Endothelial cell of umbilical vein (primary cell): ENCODE data around the gene CCBE1. TPM values are rescaled to one million over a fixed set of nuclear protein-coding genes. Genes with fewer than 3 reads are reported as not detected.

Experiments used
- BruUV-seq: library from RNA; stranded (reverse); fragments of 400-500 nt; replicated peaks from 2 replicates; lab custom pipeline; 2021; lab: Mats Ljungman, UMichigan
- CTCF ChIA-PET: fragments of 300-600, 350-600 bp; sonication (Branson Sonifier 250); formaldehyde crosslinking; loops from one replicate; lab custom pipeline; 2021; ENCODE audit warnings: antibody characterized with exemption, inconsistent platforms; lab: Charles Lee
- POLR2A ChIA-PET: fragments of 300-600, 350-600 bp; sonication (Branson Sonifier 250); formaldehyde crosslinking; loops from one replicate; lab custom pipeline; 2021; ENCODE audit warnings: antibody characterized with exemption, inconsistent platforms; lab: Charles Lee
- DNase-seq: peaks from one replicate; pipeline ENCODE4 v3.0.0-alpha.2; 2011; ENCODE audit warnings: low read depth, low spot score
- FAIRE-seq: peaks from 2 replicates; lab custom pipeline; 2011; peaks lifted over from hg19 to GRCh38; lab: Jason Lieb, UNC
- H2AFZ ChIP-seq: 2 replicates; pipeline ENCODE4 v1.6.0; 2012; ENCODE audit warnings: low read depth, low read length, control low read depth, inconsistent platforms
- H3K27ac ChIP-seq: 2 replicates; pipeline ENCODE4 v1.5.1; 2011; ENCODE audit warnings: low read depth, mild to moderate bottlenecking, control low read depth, low read length, moderate library complexity; ENCODE audit not compliant: insufficient read depth
- H3K27me3 ChIP-seq, 2 experiments: 2 replicates each; pipeline versions ENCODE4 v1.6.0 to v1.6.1; 2011; ENCODE audit warnings: low read length in 2 of 2, mixed read lengths in 1 of 2; ENCODE audit not compliant: control insufficient read depth in 2 of 2, insufficient read depth in 2 of 2
- H3K36me3 ChIP-seq, 2 experiments: 2 replicates in 1 of 2; 3 replicates in 1 of 2; pipeline ENCODE4 v1.5.1; 2011; ENCODE audit warnings: low read length in 2 of 2, mild to moderate bottlenecking in 1 of 2, moderate library complexity in 1 of 2; ENCODE audit not compliant: control insufficient read depth in 2 of 2, insufficient read depth in 2 of 2; ENCODE audit errors: extremely low read depth in 1 of 2
- H3K4me1 ChIP-seq: 3 replicates; pipeline ENCODE4 v1.5.1; 2011; ENCODE audit warnings: mild to moderate bottlenecking, low read length; ENCODE audit not compliant: control insufficient read depth, insufficient read depth; ENCODE audit errors: extremely low read depth
- H3K4me2 ChIP-seq: 2 replicates; pipeline ENCODE4 v1.6.1; 2011; ENCODE audit warnings: low read length, control low read depth, mixed read lengths; ENCODE audit not compliant: insufficient read depth
- H3K4me3 ChIP-seq, 3 experiments: fragments of 200-600 bp in 1 of 3; sonication (generic), shearing (Covaris generic) in 1 of 3; replicated peaks in 1 of 3; 2 replicates each; pipeline ENCODE4 v1.5.1; 2011 to 2016; ENCODE audit warnings: control low read depth in 3 of 3, low read length in 3 of 3, mild to moderate bottlenecking in 2 of 3, inconsistent platforms in 1 of 3, low read depth in 1 of 3, moderate library complexity in 1 of 3; ENCODE audit not compliant: insufficient read depth in 1 of 3
- H3K79me2 ChIP-seq: 2 replicates; pipeline ENCODE4 v1.6.0; 2012; ENCODE audit warnings: low read length, inconsistent platforms; ENCODE audit not compliant: control insufficient read depth, insufficient read depth
- H3K9ac ChIP-seq: replicated peaks from 2 replicates; pipeline ENCODE3; 2011; ENCODE audit warnings: low read length, control low read depth; ENCODE audit not compliant: insufficient read depth; ENCODE audit errors: extremely low read depth
- H3K9me1 ChIP-seq: replicated peaks from 3 replicates; pipeline ENCODE4 v1.6.0; 2011; ENCODE audit warnings: mild to moderate bottlenecking, low read length; ENCODE audit not compliant: control insufficient read depth, insufficient read depth; ENCODE audit errors: extremely low read depth
- H3K9me3 ChIP-seq: replicated peaks from 2 replicates; pipeline ENCODE4 v1.5.1; 2012; ENCODE audit warnings: low read length, inconsistent platforms; ENCODE audit not compliant: control insufficient read depth, insufficient read depth
- H4K20me1 ChIP-seq: replicated peaks from 2 replicates; pipeline ENCODE3; 2011; ENCODE audit warnings: mild to moderate bottlenecking, low read length; ENCODE audit not compliant: control insufficient read depth, insufficient read depth; ENCODE audit errors: extremely low read depth
- EZH2 ChIP-seq: IDR thresholded peaks from 2 replicates; pipeline ENCODE4 v1.6.1; 2012; ENCODE audit warnings: borderline replicate concordance, low read depth, mild to moderate bottlenecking, moderate library complexity, low read length, inconsistent platforms; ENCODE audit not compliant: severe bottlenecking
- FOS ChIP-seq: IDR thresholded peaks from 2 replicates; pipeline ENCODE4 v1.6.1; 2011; ENCODE audit warnings: mild to moderate bottlenecking, low read length, moderate library complexity, borderline replicate concordance; ENCODE audit not compliant: insufficient read depth
- GATA2 ChIP-seq: IDR thresholded peaks from 2 replicates; pipeline ENCODE4 v1.7.0; 2011; ENCODE audit warnings: low read depth, mild to moderate bottlenecking, moderate library complexity, mixed read lengths, low read length; ENCODE audit not compliant: insufficient read length, insufficient read depth
- JUN ChIP-seq: IDR thresholded peaks from 2 replicates; pipeline ENCODE4 v1.6.1; 2011; ENCODE audit warnings: borderline replicate concordance, low read depth; ENCODE audit not compliant: insufficient read length, insufficient read depth
- MYC ChIP-seq: IDR thresholded peaks from one replicate; pipeline ENCODE4 v1.6.1; 2011; ENCODE audit warnings: mild to moderate bottlenecking, low read depth, low read length
- POLR2A ChIP-seq: IDR thresholded peaks from 2 replicates; pipeline ENCODE4 v1.6.1; 2012; ENCODE audit warnings: low read depth, mild to moderate bottlenecking, control low read depth, low read length
- POLR2AphosphoS5 ChIP-seq: IDR thresholded peaks from 2 replicates; pipeline ENCODE4 v1.6.1; 2012; ENCODE audit warnings: low read depth, mild to moderate bottlenecking, control low read depth, low read length, moderate library complexity; ENCODE audit not compliant: insufficient read depth
- dilution Hi-C: fragments of 300-500 bp; cut with MboI; formaldehyde crosslinking; loops from one replicate; pipeline ENCODE4 v1.15.0; 2019; ENCODE audit warnings: low sequenced_read_pairs; ENCODE audit not compliant: extremely low pct_ligation_motif_present
- intact Hi-C: fragments of 100-400 bp; cut with micrococcal nuclease; formaldehyde crosslinking; loops from one replicate; pipeline ENCODE4 v1.10.0; 2022
- polyA plus RNA-seq, 4 experiments: library from polyadenylated mRNA; depleted of rRNA in 3 of 4; stranded (reverse) in 3 of 4; unstranded in 1 of 4; fragments of >200 nt; gene quantifications; 2 replicates each; pipeline versions ENCODE4 v1.2.1 to v1.2.3, GENCODE V29; 2011 to 2012; ENCODE audit warnings: missing spikeins in 1 of 4
- total RNA-seq: library from RNA; stranded (reverse); gene quantifications from 2 replicates; pipeline ENCODE4 v1.2.3, GENCODE V29; 2021
- TF ChIP-seq, protein P1 (sequence below): IDR thresholded peaks from 2 replicates; pipeline ENCODE4 v1.6.1; 2011; ENCODE audit not compliant: insufficient read depth, insufficient read length
- TF ChIP-seq, protein P2 (sequence below), 2 donors: IDR thresholded peaks; 1 replicate in 1 of 2; 2 replicates in 1 of 2; pipeline ENCODE4 v1.5.1; 2011; ENCODE audit warnings: low read length in 2 of 2, mild to moderate bottlenecking in 2 of 2, moderate library complexity in 2 of 2, control low read depth in 1 of 2, inconsistent platforms in 1 of 2, low read depth in 1 of 2; ENCODE audit not compliant: insufficient read depth in 1 of 2; ENCODE audit errors: extremely low read depth in 1 of 2

Gene CCBE1
- total and polyA plus RNA-seq, 2 donors (not counting 3 experiments of a cell fraction or from before 2014, with no cell fraction given) = 0.04 TPM; not detected in 1

DNA sequence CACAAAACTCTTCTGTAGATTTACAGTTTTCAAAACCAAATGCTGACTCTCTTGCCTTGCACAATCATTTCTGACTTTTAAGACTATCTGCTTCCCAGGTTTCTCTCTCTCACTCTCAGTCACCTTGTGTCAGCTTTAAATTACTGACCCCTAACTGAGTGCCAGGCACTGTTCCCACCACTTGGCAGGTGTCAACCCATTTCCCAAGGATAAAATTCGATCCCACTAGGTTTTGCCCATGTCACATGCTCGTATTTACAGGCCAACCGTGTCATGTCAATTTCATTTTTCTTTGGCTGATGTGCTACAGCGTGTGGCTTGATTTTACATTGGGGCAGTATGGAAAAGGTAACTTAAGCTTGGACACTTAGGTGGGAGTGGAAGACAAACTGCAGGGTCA lies 312.0 kb downstream of the CCBE1 start:
- BruUV-seq = no TSS peak
- intact Hi-C loops (no loop called here), dilution Hi-C loops (no loop called here)
- POLR2A ChIA-PET = no interaction called here
- Histone ChIP-seq H3K9me1 (no peaks in the 10 kb centered on the region), H3K4me3 (no peak overlapping the region), H3K9me3 (no peaks in the 10 kb centered on the region), H3K27me3 (peaks cover 0 to 7% of the 10 kb centered on the region in 2 experiments), H3K4me1 (no peaks in the 10 kb centered on the region), H4K20me1 (no peaks in the 10 kb centered on the region), H3K4me2 (no peak overlapping the region), H3K79me2 (no peaks in the 10 kb centered on the region), H3K9ac (no peak overlapping the region), H3K27ac (no peak overlapping the region), H3K36me3 (no peaks in the 10 kb centered on the region), H2AFZ (no peak overlapping the region)
- no peak for TF ChIP-seq FOS
- TF ChIP-seq POLR2A = no peak
- TF ChIP-seq JUN = no peak
- TF ChIP-seq, protein P1, sequence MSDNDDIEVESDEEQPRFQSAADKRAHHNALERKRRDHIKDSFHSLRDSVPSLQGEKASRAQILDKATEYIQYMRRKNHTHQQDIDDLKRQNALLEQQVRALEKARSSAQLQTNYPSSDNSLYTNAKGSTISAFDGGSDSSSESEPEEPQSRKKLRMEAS = no peak
- no peak for TF ChIP-seq MYC
- TF ChIP-seq, protein P2, sequence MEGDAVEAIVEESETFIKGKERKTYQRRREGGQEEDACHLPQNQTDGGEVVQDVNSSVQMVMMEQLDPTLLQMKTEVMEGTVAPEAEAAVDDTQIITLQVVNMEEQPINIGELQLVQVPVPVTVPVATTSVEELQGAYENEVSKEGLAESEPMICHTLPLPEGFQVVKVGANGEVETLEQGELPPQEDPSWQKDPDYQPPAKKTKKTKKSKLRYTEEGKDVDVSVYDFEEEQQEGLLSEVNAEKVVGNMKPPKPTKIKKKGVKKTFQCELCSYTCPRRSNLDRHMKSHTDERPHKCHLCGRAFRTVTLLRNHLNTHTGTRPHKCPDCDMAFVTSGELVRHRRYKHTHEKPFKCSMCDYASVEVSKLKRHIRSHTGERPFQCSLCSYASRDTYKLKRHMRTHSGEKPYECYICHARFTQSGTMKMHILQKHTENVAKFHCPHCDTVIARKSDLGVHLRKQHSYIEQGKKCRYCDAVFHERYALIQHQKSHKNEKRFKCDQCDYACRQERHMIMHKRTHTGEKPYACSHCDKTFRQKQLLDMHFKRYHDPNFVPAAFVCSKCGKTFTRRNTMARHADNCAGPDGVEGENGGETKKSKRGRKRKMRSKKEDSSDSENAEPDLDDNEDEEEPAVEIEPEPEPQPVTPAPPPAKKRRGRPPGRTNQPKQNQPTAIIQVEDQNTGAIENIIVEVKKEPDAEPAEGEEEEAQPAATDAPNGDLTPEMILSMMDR (IDR thresholded peaks at IDR 0.05; ENCODE audit: extremely low read depth in 1 of 2, insufficient read depth in 1 of 2, low read depth in 1 of 2, low read length in 2 of 2) = no peak
- no peak for TF ChIP-seq POLR2AphosphoS5
- no peak for TF ChIP-seq EZH2
- TF ChIP-seq GATA2 = no peak
- no peak for FAIRE-seq
- CTCF ChIA-PET = interaction anchor here (0.6 to 4.0 kb wide), 2 partner anchors 17 to 137 kb away, joined by 3 to 20 read pairs; no protein-coding TSS in a partner anchor
- DNase-seq = no peak
